ENCODE results near the gene PRKAR2B. TPM values are rescaled to one million over a fixed set of nuclear protein-coding genes. Genes with fewer than 3 reads are reported as not detected.

The PRKAR2B gene
- total RNA-seq, 1 donor from 2014 or later: 0.25 TPM

DNA sequence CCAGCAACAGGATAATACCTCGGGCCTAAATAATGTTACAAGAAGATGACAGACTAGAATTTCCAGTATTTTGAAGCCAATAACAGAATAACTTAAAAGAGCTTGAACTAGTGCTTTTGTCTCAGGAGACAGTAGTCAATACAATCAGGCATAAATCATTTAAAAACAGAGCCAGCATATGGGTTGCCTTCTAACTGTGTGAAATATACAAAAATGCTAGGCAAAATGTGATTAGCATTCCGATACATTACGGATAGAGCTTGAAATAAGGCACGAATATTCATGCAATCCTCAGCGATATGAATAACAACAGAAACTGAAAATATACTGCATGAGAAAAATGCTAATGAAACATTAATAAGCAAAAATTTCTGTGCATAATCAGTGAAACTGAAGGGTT lies 18.3 kb upstream of the PRKAR2B start:
- intact Hi-C loops (cut with micrococcal nuclease): no loop called here

DNA sequence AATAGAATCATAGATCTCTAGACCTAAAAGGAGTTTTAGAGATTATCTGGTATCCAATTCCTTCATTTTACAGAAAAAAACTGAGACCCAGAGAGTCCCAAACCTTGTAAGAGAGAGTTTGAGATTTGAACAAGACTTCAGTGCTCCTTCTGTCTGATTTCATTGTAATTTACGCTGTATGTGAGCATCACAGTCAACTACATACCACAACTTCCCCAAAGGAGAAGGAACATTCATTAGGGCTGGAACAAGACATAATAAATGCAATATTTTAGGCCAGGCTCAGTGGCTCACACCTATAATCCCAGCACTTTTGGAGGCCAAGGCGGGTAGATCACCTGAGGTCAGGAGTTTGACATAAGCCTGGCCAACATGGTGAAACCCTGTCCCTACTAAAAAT lies 17.3 kb upstream of the PRKAR2B start:
- intact Hi-C loops (cut with micrococcal nuclease): no loop called here

DNA sequence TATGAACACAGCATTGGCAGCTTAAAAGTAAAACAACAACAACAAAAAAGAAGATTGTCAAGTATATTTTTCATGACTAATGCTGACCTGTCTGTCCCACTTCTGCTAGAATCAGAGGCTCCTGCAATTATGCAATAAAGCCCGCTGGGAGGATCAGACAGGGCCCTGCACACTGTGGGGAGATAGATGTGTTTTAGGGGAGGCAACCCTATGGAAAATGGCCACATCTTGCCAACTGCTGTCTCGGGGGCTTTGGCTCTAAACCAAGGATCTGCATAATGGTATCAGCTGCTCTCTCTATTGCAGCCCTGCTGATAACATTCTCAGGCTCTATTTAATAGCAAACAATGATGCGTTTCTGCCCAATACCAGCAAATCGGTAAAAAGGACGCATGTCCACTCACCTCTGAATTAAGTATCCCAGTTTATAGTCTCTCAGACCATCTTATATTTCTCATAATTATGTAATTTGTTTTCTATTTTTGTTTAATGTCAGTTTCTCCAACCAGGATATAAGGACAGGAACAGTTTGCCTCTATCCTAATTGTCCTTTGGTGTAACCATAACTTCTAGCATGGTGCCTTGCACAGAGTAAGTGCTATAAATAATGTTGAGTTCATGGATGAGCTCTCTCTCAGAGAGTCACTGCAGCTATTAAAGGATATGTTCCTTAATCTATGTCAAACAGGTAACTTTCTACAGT lies 15.3 kb upstream of the PRKAR2B start:
- intact Hi-C loops (cut with micrococcal nuclease): no loop called here

DNA sequence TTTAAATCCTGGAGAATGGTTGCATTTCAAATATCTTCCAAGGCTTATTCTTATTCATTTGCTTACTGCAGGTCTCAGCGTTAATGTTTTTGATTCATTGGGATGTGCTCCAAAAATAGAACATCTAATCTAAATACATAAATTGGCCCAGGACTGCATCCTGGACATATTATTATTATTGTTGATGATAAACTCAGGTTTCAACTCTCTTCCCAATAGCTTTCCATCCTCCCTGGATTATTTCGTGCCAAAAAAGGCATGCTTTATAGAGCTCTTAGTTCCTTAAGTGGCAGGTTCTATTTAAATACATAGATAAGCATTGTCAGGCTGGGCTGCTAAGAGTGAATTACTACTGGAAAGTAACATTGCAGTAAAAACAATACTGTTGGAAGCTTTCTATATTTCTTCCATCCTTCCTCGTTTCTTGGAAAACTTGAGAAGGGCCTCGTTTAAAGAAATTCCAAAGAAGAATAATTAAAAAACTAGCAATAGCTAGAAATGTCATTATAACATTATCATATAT lies 14.7 kb upstream of the PRKAR2B start:
- intact Hi-C loops (cut with micrococcal nuclease): loop anchor here (5.0 kb wide), 1 partner anchor 88 kb away; no protein-coding TSS in a partner anchor

DNA sequence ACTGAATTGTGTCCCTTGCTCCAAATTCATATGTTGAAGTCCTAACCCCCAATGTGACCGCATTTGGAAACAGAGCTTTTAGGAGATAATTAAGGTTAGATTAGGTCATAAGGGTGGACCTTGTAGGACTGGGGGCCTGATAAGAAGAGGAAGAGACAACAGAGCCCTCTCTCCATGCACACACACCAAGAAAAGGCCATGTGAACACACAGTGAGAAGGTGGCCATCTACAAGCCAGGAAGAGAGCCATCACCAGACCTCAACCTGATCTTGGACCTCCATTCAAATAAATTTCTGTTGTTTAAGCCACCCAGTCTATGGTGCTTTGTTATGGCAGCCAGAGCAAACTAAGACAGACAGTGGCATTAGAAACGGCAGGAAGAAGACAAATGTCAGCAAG lies 12.5 kb upstream of the PRKAR2B start:
- intact Hi-C loops (cut with micrococcal nuclease): loop anchor here (5.0 kb wide), 1 partner anchor 90 kb away; no protein-coding TSS in a partner anchor

DNA sequence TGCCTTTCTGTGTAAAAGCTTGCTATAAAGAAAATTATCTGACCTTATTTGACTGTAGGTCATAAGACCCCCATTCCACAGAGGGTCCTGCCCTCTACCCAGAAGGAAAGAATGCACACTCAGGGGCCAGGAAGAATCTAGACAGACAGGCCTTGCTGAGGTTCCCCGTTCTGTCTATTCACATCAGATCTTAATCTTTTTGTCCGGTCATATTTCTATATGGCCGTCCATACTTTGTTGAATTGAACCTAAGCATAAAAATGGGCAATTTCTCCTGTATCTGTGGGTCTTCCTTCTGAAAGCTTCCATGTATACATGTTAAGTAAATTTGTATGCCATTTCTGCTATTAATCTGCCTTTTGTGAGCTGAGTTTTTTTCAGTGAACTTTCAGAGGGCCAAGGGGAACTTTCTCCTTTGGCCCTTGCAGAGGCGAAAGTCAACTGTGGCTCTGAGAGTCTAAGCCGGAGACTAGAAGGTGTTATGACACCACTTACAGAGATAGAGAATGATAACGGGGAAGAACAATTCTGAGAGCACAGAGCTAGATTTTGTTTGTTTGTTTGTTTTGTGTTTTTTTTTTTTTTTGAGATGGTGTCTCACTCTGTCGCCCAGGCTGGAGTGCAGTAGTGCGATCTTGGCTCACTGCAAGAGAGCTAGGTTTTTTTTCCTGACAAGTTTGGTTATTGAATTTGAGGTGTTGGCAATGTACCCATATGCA lies 11.6 kb upstream of the PRKAR2B start:
- intact Hi-C loops (cut with micrococcal nuclease): loop anchor here (5.0 kb wide), 1 partner anchor 91 kb away; no protein-coding TSS in a partner anchor

DNA sequence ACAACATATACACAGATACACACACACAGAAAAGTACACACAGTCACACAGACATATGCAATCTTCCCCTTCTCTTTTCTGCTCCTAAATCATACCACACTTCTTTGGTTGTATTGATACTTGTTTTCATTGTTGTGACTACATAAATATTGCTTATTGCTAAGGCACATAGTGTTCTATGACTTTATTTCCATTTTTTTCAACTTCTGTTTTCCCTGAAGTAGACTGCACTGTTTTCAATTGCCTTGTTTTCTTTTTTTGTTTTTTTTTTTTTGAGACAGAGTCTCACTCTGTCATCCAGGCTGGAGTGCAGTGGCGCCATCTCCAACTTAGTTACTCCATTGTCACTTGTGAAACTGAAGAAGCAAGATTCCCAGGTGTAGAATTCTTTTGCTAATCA lies 10.0 kb upstream of the PRKAR2B start:
- intact Hi-C loops (cut with micrococcal nuclease): loop anchor here (5.0 kb wide), 1 partner anchor 92 kb away; no protein-coding TSS in a partner anchor

DNA sequence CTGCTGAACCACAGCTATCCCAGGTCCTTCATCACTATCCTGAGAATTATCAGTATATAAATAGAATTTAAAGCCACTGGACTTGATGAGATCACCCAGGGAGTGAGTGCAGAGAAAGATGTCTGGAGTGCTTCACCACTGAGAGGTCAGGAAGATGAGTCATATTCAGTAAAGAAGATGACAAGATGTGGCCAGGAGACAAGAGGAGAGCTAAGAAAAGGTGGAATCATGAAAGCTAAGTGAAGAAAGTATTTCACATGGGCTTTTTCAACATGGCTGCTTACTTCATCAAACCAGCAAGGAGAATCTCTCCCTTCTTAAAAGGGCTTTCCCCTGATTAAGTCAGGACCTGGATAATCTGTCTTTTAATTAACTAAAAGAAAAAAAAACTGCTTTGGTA lies 9.1 kb upstream of the PRKAR2B start:
- intact Hi-C loops (cut with micrococcal nuclease): no loop called here

DNA sequence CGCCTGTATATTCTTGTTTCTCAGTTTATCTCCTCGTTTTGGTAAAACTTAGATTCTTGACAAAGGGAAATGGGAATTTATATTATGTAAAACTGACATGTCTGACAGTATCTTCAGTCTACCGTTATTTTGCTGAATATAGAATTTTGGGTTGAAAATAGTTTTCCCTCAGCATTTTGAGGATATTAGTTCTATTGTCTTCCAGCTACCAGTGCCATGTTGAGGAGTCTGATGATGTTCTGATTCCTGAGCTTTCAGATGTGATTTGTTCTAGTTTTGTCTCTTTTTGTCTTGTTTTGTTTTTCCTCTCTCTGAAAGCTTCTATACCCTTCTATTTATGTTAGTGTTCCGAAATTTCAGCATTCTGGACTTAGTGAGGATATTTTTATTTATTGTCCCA lies 8.0 kb upstream of the PRKAR2B start:
- intact Hi-C loops (cut with micrococcal nuclease): no loop called here

DNA sequence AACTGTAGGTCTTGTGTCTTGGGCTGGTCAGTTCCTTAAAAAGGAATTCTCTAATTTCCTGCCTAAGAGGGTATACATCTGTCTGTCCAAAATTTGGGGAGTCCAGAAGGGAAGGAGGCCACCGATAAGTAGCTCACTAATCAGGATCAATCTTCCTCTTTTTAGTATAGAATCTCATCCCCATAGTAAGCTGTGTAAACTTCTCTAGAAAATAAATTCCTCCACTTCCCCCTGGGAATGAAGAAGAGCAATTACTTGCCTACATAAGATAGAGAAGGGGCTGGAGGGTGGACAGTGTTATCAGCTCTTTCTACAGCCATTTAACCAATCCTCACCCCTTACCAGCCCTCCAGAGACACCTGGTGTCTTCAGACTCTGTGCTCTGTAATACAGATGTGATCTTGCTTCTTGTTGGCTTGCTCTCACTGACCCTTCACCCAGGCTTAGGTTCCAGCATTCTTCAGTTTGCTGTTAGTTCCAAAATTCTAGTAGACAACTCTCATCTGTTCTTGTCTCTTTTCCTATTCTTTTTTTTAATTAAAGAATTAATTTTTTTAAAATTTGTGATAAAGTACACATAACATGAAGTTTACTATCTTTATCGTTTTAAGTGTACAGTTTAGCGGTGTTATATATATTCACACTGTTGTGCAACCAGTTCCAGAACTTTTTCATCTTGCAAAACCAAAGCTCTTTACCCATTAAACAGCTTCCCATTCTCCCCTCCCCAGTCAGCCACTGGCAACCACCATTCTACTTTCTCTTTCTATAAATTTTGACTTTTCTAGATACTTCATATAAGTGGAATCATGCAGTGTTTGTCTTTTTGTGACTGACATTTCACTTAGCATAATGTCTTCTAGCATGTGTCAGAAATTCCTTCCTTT lies 6.5 kb upstream of the PRKAR2B start:
- intact Hi-C loops (cut with micrococcal nuclease): no loop called here

DNA sequence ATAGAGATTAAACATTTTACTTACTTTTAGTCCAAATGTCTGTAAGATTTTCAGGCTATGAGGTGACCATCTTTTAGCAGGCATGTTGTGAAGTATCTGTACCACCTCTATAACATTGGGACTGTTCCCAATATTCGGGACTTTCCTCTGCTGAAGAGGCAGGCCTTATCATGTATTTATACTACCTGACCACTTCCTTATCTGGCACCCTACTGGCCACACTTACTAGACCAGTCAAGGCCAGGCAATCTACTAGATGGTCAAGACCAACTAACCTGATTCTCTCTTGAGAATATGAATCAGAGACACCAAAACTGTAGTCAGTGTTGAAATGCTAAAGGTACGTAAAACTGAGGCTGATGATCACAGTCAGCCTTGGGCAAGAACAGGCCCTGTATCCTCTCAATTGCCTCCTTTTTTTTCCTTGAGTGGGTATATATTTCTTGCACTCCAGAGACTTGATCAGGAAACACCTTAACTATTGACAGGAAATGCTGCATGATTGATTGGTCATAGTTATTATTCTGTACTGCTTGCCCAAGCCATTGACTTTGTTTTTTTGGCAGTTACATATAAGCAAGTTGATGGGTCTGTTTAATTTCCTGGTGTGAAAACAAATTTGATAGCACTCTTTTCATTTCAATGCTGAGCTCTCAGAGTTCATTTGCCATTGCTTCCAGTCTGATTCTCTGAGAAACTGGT lies 5.2 kb upstream of the PRKAR2B start:
- intact Hi-C loops (cut with micrococcal nuclease): no loop called here

DNA sequence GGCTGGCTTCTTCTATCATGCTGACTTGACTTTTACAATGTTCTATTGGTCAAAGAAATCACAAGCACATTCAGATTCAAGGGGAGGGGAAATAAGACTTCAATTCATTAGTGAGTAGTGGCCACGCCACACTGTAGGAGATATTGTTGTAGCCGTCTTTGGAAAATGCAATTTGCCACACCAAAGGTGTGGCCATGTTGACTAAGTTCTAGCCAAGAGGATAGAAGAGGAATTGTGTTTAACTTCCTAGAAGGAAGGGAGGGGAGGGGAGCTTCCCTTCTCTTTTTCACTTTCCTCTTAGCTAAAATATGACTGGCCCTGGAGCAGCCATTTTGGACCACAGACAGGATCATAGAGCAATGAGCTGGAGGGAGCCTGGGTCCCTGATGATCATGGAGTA lies 3.4 kb upstream of the PRKAR2B start:
- intact Hi-C loops (cut with micrococcal nuclease): loop anchor here (10.0 kb wide), 2 partner anchors 114 to 176 kb away; partner anchors contain the start of gene PIK3CG

DNA sequence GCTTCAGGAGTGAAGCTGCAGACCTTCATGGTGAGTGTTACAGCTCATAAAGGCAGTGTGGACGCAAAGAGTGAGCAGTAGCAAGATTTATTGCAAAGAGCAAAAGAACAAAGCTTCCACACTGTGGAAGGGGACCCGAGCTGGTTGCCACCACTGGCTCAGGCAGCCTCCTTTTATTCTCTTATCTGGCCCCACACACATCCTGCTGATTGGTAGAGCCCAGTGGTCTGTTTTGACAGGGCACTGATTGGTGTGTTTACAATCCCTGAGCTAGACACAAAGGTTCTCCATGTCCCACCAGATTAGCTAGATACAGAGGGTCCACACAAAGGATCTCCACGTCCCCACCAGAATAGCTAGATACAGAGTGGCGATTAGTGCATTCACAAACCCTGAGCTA lies 2.7 kb upstream of the PRKAR2B start:
- intact Hi-C loops (cut with micrococcal nuclease): loop anchor here (10.0 kb wide), 2 partner anchors 113 to 177 kb away; partner anchors contain the start of gene PIK3CG

DNA sequence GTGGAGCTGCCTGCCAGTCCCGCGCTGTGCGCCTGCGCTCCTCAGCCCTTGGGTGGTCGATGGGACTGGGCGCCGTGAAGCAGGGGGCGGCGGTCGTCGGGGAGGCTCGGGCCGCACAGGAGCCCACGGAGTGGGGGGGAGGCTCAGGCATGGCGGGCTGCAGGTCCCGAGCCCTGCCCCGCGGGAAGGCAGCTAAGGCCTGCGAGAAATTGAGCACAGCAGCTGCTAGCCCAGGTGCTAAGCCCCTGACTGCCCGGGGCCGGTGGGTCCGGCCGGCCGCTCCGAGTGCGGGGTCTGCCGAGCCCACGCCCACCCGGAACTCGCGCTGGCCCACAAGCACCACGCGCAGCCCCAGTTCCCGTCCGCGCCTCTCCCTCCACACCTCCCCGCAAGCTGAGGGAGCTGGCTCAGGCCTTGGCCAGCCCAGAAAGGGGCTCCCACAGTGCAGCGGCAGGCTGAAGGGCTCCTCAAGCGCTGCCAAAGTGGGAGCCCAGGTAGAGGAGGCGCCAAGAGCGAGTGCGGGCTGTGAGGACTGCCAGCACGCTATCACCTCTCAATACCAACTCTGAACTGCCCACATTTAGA lies 2.1 kb upstream of the PRKAR2B start:
- intact Hi-C loops (cut with micrococcal nuclease): loop anchor here (10.0 kb wide), 2 partner anchors 112 to 178 kb away; partner anchors contain the start of gene PIK3CG

DNA sequence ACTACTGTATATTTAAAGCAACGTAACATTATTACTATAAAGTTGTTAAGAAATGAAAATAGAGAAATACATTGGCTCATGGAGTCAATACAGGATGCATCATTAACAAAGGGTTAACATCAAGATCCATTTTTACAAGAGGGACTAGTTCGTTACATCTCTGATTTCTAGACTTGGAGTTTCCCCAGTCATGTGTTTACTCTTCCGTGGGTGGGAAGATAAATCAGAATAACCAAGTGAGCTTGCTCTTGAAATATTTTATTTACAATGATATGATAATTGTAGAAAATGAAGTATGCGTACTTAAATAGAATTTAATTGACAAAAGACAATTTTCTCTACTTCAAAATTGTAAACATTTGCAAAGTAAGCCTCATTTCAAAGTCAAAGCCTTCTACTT lies 1.0 kb upstream of the PRKAR2B start:
- intact Hi-C loops (cut with micrococcal nuclease): loop anchor here (10.0 kb wide), 2 partner anchors 111 to 179 kb away; partner anchors contain the start of gene PIK3CG

DNA sequence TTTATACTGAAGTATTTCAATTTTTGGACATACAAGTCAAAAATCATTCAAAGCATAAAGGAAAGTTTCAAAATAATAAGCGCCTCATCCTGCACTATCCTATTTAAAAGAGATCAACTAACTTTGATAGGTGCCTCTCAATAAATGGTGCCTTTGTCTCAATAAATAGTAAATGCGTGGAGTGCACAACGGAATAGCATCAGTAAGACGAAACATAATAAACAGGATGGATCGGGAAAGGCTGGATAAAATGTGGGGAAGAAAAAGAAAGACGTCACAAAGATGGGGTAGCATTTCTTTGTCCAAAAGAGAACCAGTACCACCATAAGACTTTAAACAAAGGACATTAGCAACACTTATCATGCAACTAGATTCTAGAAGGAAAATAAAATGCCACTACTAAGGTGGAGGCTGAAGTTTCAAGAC lies 571 bp upstream of the PRKAR2B start:
- intact Hi-C loops (cut with micrococcal nuclease): loop anchor here (2.0 to 10.0 kb wide), 3 partner anchors 83 to 179 kb away; partner anchors contain the start of gene PIK3CG

DNA sequence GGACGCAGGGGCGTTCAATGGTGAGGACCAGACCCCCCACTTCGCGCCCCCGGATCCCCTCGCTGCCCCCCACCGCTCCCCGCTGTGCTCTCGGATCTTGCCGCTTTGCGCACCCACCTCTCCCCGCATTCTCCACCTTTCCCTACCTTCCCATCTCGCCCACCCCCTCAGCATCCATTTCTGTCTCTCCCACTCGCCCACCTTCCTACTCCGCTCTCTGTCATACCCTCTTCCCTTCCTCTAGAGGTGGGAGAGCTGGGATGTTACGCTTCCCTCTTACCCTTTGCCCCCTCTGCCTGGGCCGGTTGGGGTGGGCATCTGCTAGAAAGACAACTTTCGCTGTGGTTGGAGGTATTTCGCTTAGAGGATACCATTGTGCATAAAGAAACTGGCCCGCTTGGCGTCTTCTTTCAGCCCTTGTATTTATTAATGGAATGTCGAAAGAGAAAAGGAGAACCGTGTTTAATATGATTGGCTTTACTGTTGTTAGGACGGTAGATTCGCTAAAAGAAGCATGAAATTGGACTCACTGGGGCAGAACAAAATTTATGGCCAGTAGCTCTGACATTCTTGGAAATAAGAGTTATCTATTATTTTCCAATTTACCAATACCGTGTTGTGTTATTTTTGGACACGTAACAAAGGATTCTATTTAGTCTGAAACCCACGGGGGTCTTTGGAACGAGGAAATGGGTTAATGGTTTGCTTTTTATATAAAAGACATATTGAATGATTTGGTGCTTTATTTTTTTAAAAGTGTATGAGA lies 873 bp downstream of the PRKAR2B start:
- intact Hi-C loops (cut with micrococcal nuclease): loop anchor here (2.0 to 10.0 kb wide), 3 partner anchors 81 to 181 kb away; partner anchors contain the start of gene PIK3CG

DNA sequence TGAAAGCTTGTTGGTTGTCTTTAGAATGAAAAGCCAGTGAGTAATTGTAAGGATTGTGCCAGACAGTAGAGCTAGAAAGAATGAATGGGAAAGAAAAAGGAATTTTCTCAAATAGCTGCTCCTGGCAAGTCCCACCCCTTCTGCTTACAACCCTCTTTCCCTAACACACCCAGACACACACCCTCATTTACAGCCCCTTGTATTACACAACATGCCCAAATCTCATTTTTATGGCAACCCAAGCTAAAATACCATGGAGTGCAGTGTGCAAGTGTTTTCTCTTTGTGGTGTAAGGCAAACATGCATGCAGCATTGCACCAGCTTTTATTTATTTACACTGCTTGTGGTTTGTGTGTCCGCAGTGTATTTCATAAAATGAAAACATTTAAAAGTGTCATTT lies 1.5 kb downstream of the PRKAR2B start:
- intact Hi-C loops (cut with micrococcal nuclease): loop anchor here (2.0 to 10.0 kb wide), 3 partner anchors 81 to 181 kb away; partner anchors contain the start of gene PIK3CG
